ENCODE results near the gene VSTM2B.
"Not testable (repeated sequence)": the region's sequence is repeated elsewhere in the genome, so short reads cannot be mapped to it uniquely, and the experiment has no call there.

Gene VSTM2B

GRCh38 chr19:29530540-29531457 is 5.0 kb downstream of the VSTM2B start:
- no peak for DNase-seq (ENCODE audit: low read depth, low spot score)

- DNase-seq (ENCODE audit: low read depth, low spot score), result no peak
Measured at GRCh38 chr19:29531458-29532025, 5.7 kb downstream of the VSTM2B start.

- no peak for DNase-seq (ENCODE audit: low read depth, low spot score)
Measured at GRCh38 chr19:29532097-29532496, 6.3 kb downstream of the VSTM2B start.

GRCh38 chr19:29532956-29533355 is 7.2 kb downstream of the VSTM2B start:
- no peak for DNase-seq (ENCODE audit: low read depth, low spot score)

GRCh38 chr19:29533578-29534544 is 8.1 kb downstream of the VSTM2B start:
- no peak for DNase-seq (ENCODE audit: low read depth, low spot score)

- no peak for DNase-seq (ENCODE audit: low read depth, low spot score)
Measured at GRCh38 chr19:29535214-29535831, 9.5 kb downstream of the VSTM2B start.

GRCh38 chr19:29535984-29536508 is 10.3 kb downstream of the VSTM2B start:
- DNase-seq (ENCODE audit: low read depth, low spot score), result no peak

- no peak for DNase-seq (ENCODE audit: low read depth, low spot score)
Measured at GRCh38 chr19:29537181-29537580, 11.4 kb downstream of the VSTM2B start.

GRCh38 chr19:29537601-29538000 is 11.8 kb downstream of the VSTM2B start:
- no peak for DNase-seq (ENCODE audit: low read depth, low spot score)

- DNase-seq (ENCODE audit: low read depth, low spot score), result no peak
Measured at GRCh38 chr19:29538146-29538545, 12.4 kb downstream of the VSTM2B start.

GRCh38 chr19:29538651-29539050 is 12.9 kb downstream of the VSTM2B start:
- DNase-seq (ENCODE audit: low read depth, low spot score), result no peak

- DNase-seq (ENCODE audit: low read depth, low spot score), result no peak
Measured at GRCh38 chr19:29539131-29539530, 13.3 kb downstream of the VSTM2B start.

GRCh38 chr19:29539670-29540069 is 13.9 kb downstream of the VSTM2B start:
- no peak for DNase-seq (ENCODE audit: low read depth, low spot score)

- no peak for DNase-seq (ENCODE audit: low read depth, low spot score)
Measured at GRCh38 chr19:29540114-29540513, 14.3 kb downstream of the VSTM2B start.

GRCh38 chr19:29541473-29542253 is 15.9 kb downstream of the VSTM2B start:
- DNase-seq (ENCODE audit: low read depth, low spot score), result no peak

- DNase-seq (ENCODE audit: low read depth, low spot score), result no peak
Measured at GRCh38 chr19:29542327-29542726, 16.5 kb downstream of the VSTM2B start.

GRCh38 chr19:29542776-29543175 is 17.0 kb downstream of the VSTM2B start:
- no peak for DNase-seq (ENCODE audit: low read depth, low spot score)

GRCh38 chr19:29543381-29543780 is 17.6 kb downstream of the VSTM2B start:
- DNase-seq (ENCODE audit: low read depth, low spot score), result no peak

GRCh38 chr19:29544656-29545360 is 19.0 kb downstream of the VSTM2B start:
- DNase-seq (ENCODE audit: low read depth, low spot score), result no peak

- DNase-seq (ENCODE audit: low read depth, low spot score), result not testable (repeated sequence)
Measured at GRCh38 chr19:29545447-29545846, 19.7 kb downstream of the VSTM2B start.
